ENCODE measurements around the gene INTS1.

GRCh38 chr7:1483079-1483478 lies 21.1 kb downstream of the INTS1 start:
- TF ChIP-seq CTCF (conservative IDR thresholded peaks at IDR 0.05) (no peak), ZFX (IDR thresholded peaks at IDR 0.05) (no peak)

All from C4-2B (cell line).